HFF-Myc (cell line): ENCODE results near the gene VASP.

Experiments
- DNase-seq: peaks from one replicate; pipeline ENCODE4 v3.0.0-alpha.2; 2011; ENCODE audit warnings: low read depth; ENCODE audit errors: extremely low read depth
- H3K4me3 ChIP-seq: replicated peaks from 2 replicates; pipeline ENCODE4 v1.5.1; 2011; ENCODE audit warnings: low read depth, mild to moderate bottlenecking, control low read depth, low read length
- CTCF ChIP-seq: IDR thresholded peaks from 2 replicates; pipeline ENCODE4 v1.5.1; 2012; ENCODE audit warnings: mild to moderate bottlenecking, low read depth, low read length, control low read depth; ENCODE audit errors: missing control alignments

The VASP gene

GRCh38 chr19:45526143-45526542 is 18.9 kb downstream of the VASP start:
- TF ChIP-seq CTCF, result no peak
- no peak for DNase-seq

DNA sequence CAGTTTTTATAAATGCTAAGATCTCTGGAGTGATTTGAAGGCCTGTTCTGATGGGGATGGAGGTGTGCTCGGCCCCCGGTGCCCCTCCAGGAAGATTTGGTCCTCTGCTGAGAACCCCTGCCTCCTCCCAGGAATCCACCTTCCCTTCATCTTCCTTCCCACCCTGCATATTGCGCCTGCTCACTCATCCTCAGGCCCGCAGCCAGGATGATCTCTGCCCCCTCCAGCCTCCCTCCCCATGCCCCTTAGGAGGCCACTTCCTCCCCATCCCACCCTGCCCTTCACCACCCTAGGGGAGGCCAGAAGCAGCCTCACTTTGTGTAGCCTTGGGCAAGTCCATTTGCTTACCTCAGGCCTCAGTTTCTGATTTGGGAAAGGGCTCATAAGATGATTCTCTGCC is 19.7 kb downstream of the VASP start:
- no peak for TF ChIP-seq CTCF
- no peak overlapping the region for H3K4me3 ChIP-seq
- no peak for DNase-seq

More at GRCh38 chr19:45526143-45526542, 18.9 kb downstream of the VASP start:
- no peak overlapping the region for H3K4me3 ChIP-seq

GRCh38 chr19:45527731-45528130 is 20.5 kb downstream of the VASP start:
- H3K4me3 ChIP-seq, result no peak overlapping the region
- DNase-seq, result no peak
- TF ChIP-seq CTCF, result no peak

DNA sequence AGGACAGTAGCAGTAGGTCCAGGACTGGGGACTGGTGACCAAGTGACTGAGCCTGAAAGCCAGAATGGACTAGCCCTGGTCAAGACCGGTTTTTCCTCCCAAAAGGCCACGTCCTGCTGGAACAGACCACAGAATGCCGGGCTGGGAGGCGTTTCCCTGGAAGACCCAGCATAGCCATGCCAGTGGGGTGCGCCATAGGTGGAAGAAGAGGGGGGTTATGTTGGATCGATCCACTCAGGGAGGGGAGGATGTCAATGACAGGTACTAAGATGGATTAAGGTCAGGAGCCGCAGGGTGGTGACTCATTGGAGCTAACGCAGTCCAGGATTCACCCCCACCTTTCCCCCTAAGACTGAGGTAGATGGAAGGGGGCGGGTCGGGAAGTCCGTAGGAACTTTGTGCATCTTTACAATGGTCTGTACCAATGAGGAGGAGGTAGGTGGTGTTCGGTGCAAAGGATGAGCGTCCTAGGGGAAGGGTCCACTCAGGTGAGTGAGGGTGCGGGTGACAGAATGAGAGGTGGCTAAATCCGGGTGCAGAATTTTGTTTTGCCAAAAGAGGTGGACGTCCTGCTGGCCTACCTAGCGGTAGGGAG is 21.0 kb downstream of the VASP start:
- no peak for TF ChIP-seq CTCF
- DNase-seq, result no peak
- H3K4me3 ChIP-seq, result no peak overlapping the region

- no peak for DNase-seq
- TF ChIP-seq CTCF, result no peak
Measured at GRCh38 chr19:45528744-45529419, 21.6 kb downstream of the VASP start.

GRCh38 chr19:45529420-45529785 is 22.1 kb downstream of the VASP start:
- H3K4me3 ChIP-seq, result no peak overlapping the region
- DNase-seq, result no peak
- no peak for TF ChIP-seq CTCF

More at GRCh38 chr19:45528744-45529419, 21.6 kb downstream of the VASP start:
- H3K4me3 ChIP-seq, result no peak overlapping the region

GRCh38 chr19:45531349-45531748 is 24.1 kb downstream of the VASP start:
- TF ChIP-seq CTCF, result no peak
- no peak for DNase-seq
- no peak overlapping the region for H3K4me3 ChIP-seq
